ENCODE measurements around the gene KLHL22. TPM values are rescaled to one million over a fixed set of nuclear protein-coding genes. Genes with fewer than 3 reads are reported as not detected.
A peak's percentile ranks its signal among the peaks of the same experiment; 100 is the strongest.

Gene KLHL22
- total and polyA plus RNA-seq, 2 of the 4 experiments (the other 2 are of a cell fraction): 27.1 to 30.1 TPM

- no peaks in the 10 kb centered on the region for H3K27me3 ChIP-seq (ENCODE audit: control insufficient read depth, insufficient read depth, low read length)
- H3K9ac ChIP-seq (ENCODE audit: low read depth, low read length): no peak overlapping the region; the same call in 1 of the 2 replicates
- 94% methylated on average over 8 of the region's 20 CpGs; no CpG with 5 or more reads in 1 of the 2 experiments for WGBS, 2 experiments (ENCODE audit: extremely low coverage in 2 of 2, insufficient read length in 1 of 2)
- no peak overlapping the region for H4K91ac ChIP-seq (ENCODE audit: insufficient read depth, low read depth, low read length)
- no peak overlapping the region for H3K56ac ChIP-seq (ENCODE audit: extremely low read depth, insufficient read depth, low read length)
- H4K20me1 ChIP-seq (ENCODE audit: insufficient read depth, low read length): peaks cover 13% of the 10 kb centered on the region
- no peak overlapping the region for H2BK20ac ChIP-seq (ENCODE audit: low read depth, low read length)
- H3K4me3 ChIP-seq (ENCODE audit: insufficient read depth, low read depth, low read length): no peak overlapping the region
- peak overlapping the region; percentile 80; the same call in 1 of the 2 replicates for H3K4me2 ChIP-seq (ENCODE audit: low read depth, low read length)
- H3K9me1 ChIP-seq (ENCODE audit: insufficient read depth, low read length): peaks cover 30% of the 10 kb centered on the region
- H3K23ac ChIP-seq (ENCODE audit: low read depth, low read length): peak overlapping the region; percentile 24; the same call in 1 of the 2 replicates
- H3K36me3 ChIP-seq (ENCODE audit: control insufficient read depth, insufficient read depth, low read length): peaks cover 3% of the 10 kb centered on the region; the same call in 1 of the 2 replicates
- ChIA-PET CTCF (interaction anchor here (0.8 kb wide), 1 partner anchor 15 kb away, joined by 3 read pairs; no protein-coding TSS in a partner anchor), POLR2A (ENCODE audit: unreplicated experiment) (interaction anchor here (0.6 kb wide), 1 partner anchor 1303 kb away, joined by 3 read pairs; no protein-coding TSS in a partner anchor)
- H3K9me3 ChIP-seq (ENCODE audit: control insufficient read depth, insufficient read depth, low read length): no peaks in the 10 kb centered on the region
- no TSS peak for BruUV-seq (replicated peaks)
- H3K27ac ChIP-seq (ENCODE audit: insufficient read depth, low read length): no peak overlapping the region
- no peak for DNase-seq
- H2BK5ac ChIP-seq (ENCODE audit: low read depth, low read length, poor library complexity, severe bottlenecking): no peak overlapping the region
- no peak overlapping the region for H3K18ac ChIP-seq (ENCODE audit: low read depth, low read length)
- H2AK9ac ChIP-seq (replicated peaks; ENCODE audit: low read depth, low read length, poor library complexity): peak overlapping the region; percentile 80
- no peak overlapping the region; the same call in 2 of the 3 replicates for H2BK15ac ChIP-seq (ENCODE audit: low read depth, low read length)
- dilution Hi-C loops (cut with HindIII; ENCODE audit: low sequenced_read_pairs, unreplicated experiment): no loop called here
- H3K4ac ChIP-seq (ENCODE audit: low read depth, low read length): peak overlapping the region; percentile 59; the same call in 1 of the 2 replicates
- H4K8ac ChIP-seq (ENCODE audit: low read depth in 2 of 2, low read length in 2 of 2): no peak overlapping the region; a peak in 1 of 4 replicates
- peak overlapping the region; percentile 64 for H3K14ac ChIP-seq (replicated peaks; ENCODE audit: low read depth, low read length)
- H4K5ac ChIP-seq (ENCODE audit: low read depth, low read length): no peak overlapping the region
- peaks cover 28 to 44% of the 10 kb centered on the region in 2 experiments for H3K79me1 ChIP-seq (ENCODE audit: low read depth in 1 of 2, low read length in 2 of 2)
- ATAC-seq (ENCODE audit: low read depth): no peak
- peak overlapping the region; percentile 77 for H2AK5ac ChIP-seq (ENCODE audit: low read depth, low read length)
- peaks cover 14% of the 10 kb centered on the region for H3K4me1 ChIP-seq (ENCODE audit: control insufficient read depth, insufficient read depth, low read length)
- H2AFZ ChIP-seq (replicated peaks; ENCODE audit: low read length, poor library complexity): no peak overlapping the region
- intact Hi-C loops (cut with micrococcal nuclease): loop anchor here (2.0 kb wide), 1 partner anchor 75 kb away; the partner anchor contains the start of gene DGCR6L
- H2BK120ac ChIP-seq (ENCODE audit: low read depth, low read length): no peak overlapping the region
- in situ Hi-C loops (cut with MboI; ENCODE audit: low sequenced_read_pairs): loop anchor here (10.0 kb wide), 1 partner anchor 59 kb away; no protein-coding TSS in a partner anchor
- TF ChIP-seq FOS (IDR thresholded peaks at IDR 0.05; ENCODE audit: low read depth, low read length): no peak
- TF ChIP-seq MAFK (IDR thresholded peaks at IDR 0.05; ENCODE audit: low read depth, low read length): no peak
- no peak for TF ChIP-seq BHLHE40 (IDR thresholded peaks at IDR 0.05; ENCODE audit: low read depth, low read length)
- TF ChIP-seq SMC3 (IDR thresholded peaks at IDR 0.05; ENCODE audit: low read depth, low read length): no peak
- TF ChIP-seq NFE2L2 (IDR thresholded peaks at IDR 0.05; ENCODE audit: low read depth, low read length): no peak
- no peak for TF ChIP-seq MAZ (IDR thresholded peaks at IDR 0.05; ENCODE audit: borderline replicate concordance, low read depth, low read length)
- TF ChIP-seq CTCF (conservative IDR thresholded peaks at IDR 0.05; ENCODE audit: low read depth, low read length): no peak
- no peak for TF ChIP-seq RCOR1 (IDR thresholded peaks at IDR 0.05; ENCODE audit: insufficient replicate concordance, low read length)
- no peak for TF ChIP-seq POLR2A (IDR thresholded peaks at IDR 0.05; ENCODE audit: low read depth, low read length)
- no peak for TF ChIP-seq ELK1 (IDR thresholded peaks at IDR 0.05; ENCODE audit: borderline replicate concordance, low read depth, low read length)
- no peak for TF ChIP-seq RAD21 (IDR thresholded peaks at IDR 0.05; ENCODE audit: low read length)
- TF ChIP-seq CEBPB (IDR thresholded peaks at IDR 0.05; ENCODE audit: low read depth, low read length): no peak
- TF ChIP-seq CHD1 (IDR thresholded peaks at IDR 0.05; ENCODE audit: low read depth, low read length): no peak
- no peak for TF ChIP-seq MXI1 (IDR thresholded peaks at IDR 0.05; ENCODE audit: borderline replicate concordance, low read depth, low read length)
- no peak for TF ChIP-seq RFX5 (IDR thresholded peaks at IDR 0.05; ENCODE audit: low read depth, low read length)
Measured at GRCh38 chr22:20395181-20395906, 100.3 kb downstream of the KLHL22 start.

Measured in IMR-90 (cell line).